GM12801 (cell line): Measurements from ENCODE around the gene RETREG1.

Experiments
- TF ChIP-seq, protein P1 (sequence below): IDR thresholded peaks from one replicate; pipeline ENCODE4 v1.5.1; 2011; ENCODE audit warnings: control low read depth; ENCODE audit not compliant: insufficient read length; ENCODE audit errors: extremely low read depth

The RETREG1 gene

DNA sequence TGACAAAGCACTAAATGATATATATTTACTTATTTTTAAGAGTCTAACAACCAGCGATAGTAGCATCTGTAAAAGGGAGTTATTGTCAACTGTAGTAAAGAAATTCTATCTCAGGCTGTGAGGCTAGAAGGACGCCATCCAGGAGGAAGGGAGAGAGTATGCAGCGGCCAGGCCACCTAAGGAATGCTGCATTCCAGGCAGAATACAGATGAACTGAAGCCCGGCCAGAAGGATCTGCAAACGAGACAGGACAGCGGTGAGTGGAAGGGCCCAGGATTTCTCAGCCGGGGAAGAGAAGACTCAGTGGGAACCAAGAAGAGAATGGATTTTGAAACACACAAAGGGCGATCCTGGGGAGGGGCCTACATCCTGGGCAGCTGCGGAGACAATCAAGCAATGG lies 7.4 kb downstream of the RETREG1 start:
- TF ChIP-seq, protein P1, sequence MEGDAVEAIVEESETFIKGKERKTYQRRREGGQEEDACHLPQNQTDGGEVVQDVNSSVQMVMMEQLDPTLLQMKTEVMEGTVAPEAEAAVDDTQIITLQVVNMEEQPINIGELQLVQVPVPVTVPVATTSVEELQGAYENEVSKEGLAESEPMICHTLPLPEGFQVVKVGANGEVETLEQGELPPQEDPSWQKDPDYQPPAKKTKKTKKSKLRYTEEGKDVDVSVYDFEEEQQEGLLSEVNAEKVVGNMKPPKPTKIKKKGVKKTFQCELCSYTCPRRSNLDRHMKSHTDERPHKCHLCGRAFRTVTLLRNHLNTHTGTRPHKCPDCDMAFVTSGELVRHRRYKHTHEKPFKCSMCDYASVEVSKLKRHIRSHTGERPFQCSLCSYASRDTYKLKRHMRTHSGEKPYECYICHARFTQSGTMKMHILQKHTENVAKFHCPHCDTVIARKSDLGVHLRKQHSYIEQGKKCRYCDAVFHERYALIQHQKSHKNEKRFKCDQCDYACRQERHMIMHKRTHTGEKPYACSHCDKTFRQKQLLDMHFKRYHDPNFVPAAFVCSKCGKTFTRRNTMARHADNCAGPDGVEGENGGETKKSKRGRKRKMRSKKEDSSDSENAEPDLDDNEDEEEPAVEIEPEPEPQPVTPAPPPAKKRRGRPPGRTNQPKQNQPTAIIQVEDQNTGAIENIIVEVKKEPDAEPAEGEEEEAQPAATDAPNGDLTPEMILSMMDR: no peak

DNA sequence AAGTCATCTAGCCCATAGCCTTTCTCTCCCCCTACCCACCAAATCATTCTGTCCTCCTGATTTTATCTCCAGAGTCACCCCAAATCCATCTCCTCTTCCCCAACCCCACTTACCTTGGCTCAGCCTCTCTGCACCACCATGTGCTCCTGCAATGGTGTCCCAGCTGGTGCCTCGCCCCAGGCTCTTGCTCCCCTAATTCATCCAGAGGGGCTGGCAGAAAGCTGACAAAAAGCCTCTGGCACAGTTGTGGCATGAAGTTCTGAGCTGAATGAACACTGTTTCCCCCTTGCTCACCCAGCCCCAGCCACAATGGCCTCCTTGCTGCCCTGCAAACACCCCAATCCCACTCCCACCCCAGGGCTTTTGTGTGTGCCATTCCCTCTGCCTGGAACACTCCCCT lies 10.2 kb downstream of the RETREG1 start:
- TF ChIP-seq, protein P1: no peak

DNA sequence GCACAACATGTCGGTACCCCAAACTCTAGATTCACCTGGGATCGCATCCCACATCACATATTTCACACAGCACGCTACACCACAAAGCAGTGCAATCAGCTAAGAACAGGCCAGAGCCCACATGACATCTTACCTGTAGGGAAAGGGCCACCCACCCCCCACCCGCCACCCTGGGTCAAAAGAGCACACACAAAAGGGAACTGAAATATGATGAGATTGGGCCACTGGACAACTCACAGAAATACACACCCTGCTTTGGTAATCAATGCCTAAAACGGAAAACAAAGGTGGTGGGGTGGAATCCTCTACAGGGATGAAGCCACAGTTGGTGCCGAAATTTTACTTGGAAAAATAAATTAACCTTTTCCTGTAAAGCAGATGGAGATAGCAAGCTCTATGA lies 13.1 kb downstream of the RETREG1 start:
- TF ChIP-seq, protein P1: no peak

DNA sequence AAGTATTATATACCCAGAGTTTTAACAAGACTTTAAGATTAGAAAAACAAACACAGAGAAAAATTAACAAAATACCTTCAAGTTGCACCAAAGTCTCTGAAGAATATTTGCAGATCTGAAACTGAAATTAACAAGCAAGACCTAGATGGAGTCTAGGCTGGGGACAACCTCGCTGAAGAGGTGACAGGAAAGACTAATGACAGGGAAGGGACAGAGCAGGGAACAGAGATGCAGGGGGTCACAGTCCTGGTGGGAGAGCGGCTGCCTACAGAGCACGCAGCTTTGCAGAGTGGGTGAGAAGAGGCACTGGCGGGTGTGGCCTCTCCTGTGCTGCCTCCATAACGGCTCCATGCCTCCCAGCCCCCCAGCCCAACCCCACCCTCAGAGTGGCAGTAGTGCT lies 13.5 kb downstream of the RETREG1 start:
- TF ChIP-seq, protein P1: no peak

DNA sequence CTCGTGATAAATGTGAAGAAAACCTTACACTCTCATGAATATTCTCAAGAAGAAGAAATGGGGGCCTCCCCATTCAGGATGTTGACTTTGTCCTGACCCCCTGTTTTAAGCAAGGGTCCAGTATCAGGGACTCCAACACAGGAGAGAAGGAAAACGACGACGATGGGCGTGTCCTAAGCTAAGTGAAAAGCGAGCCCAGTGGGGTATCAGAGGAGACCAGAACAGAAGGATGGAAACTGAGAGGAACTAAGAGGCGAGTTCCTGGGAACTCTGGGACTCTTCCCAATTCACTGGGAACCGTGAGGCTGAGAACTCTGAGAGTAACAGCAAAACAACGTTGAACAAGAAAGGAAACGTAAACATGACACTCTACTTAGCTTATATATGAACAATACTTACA lies 14.6 kb downstream of the RETREG1 start:
- TF ChIP-seq, protein P1: no peak

DNA sequence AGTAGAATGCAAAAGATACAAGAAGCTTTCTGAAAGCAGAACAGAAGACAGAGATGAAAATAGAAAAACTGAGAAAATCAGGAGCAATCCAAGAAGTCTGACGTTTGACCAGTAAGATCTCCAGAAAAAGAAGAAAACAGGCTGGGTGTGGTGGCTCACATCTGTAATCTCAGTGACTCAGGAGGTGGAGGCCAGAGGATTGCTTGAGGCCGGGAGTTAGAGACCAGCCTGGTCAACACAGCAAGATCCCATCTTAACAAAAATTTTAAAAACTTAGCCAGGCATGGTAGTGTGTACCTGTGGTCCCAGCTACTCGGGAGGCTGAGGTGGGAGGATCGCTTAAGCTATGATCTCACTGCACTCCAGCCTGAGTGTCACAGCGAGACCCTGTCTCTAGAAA lies 15.9 kb downstream of the RETREG1 start:
- TF ChIP-seq, protein P1: no peak

DNA sequence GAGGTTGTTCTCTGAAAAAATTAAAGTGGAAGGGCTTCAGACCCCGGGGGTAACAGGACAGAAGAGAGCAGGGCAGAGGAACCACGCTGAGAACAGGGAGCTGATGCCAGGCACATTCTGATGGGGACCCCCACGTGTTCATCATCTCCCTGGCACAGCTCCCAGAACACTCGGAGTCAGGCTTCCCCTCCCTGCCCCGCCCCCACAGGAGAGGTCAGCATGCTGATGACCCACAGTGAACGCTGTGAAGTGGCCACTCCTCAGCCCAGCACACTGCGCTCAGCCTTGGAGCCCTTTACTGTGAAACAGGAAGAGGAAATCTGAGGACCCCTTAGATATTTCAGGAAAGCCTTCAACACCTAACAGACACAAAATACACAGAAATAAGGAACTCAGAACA lies 16.4 kb downstream of the RETREG1 start:
- TF ChIP-seq, protein P1: no peak
